Epithelial cell of proximal tubule (primary cell): ENCODE results near the gene MPG. TPM values are rescaled to one million over a fixed set of nuclear protein-coding genes. Genes with fewer than 3 reads are reported as not detected.
A peak's percentile ranks its signal among the peaks of the same experiment; 100 is the strongest.

ENCODE experiments used
- DNase-seq: peaks from one replicate; pipeline ENCODE4 v3.0.0-alpha.2; 2011; ENCODE audit warnings: low read depth
- H3K4me3 ChIP-seq: 2 replicates; pipeline ENCODE4 v1.5.1; 2011; ENCODE audit warnings: low read depth, mild to moderate bottlenecking, low read length
- CTCF ChIP-seq: conservative IDR thresholded peaks from 2 replicates; pipeline ENCODE4 v1.5.1; 2012; ENCODE audit warnings: low read depth, mild to moderate bottlenecking, low read length
- total RNA-seq: library from RNA; depleted of rRNA; stranded (reverse); fragments of >200 nt; gene quantifications from 2 replicates; pipeline ENCODE4 v1.2.3, GENCODE V29; 2015

Gene MPG
- total RNA-seq, 1 donor from 2014 or later, result 92.8 TPM

GRCh38 chr16:106623-107324 is 28.7 kb downstream of the MPG start:
- DNase-seq, result peak; percentile 19
- peak; percentile 85 for TF ChIP-seq CTCF
- H3K4me3 ChIP-seq, result no peak overlapping the region

- H3K4me3 ChIP-seq, result no peak overlapping the region
- DNase-seq, result no peak
- no peak for TF ChIP-seq CTCF
Measured at GRCh38 chr16:112153-112840, 34.3 kb downstream of the MPG start.

- no peak overlapping the region for H3K4me3 ChIP-seq
- TF ChIP-seq CTCF, result no peak
- DNase-seq, result no peak
Measured at GRCh38 chr16:114327-114726, 36.3 kb downstream of the MPG start.

GRCh38 chr16:116015-116414 is 38.0 kb downstream of the MPG start:
- TF ChIP-seq CTCF, result no peak
- no peak overlapping the region for H3K4me3 ChIP-seq
- no peak for DNase-seq

GRCh38 chr16:117379-118365 is 39.6 kb downstream of the MPG start:
- H3K4me3 ChIP-seq, result no peak overlapping the region
- no peak for DNase-seq
- TF ChIP-seq CTCF, result peak; percentile 83

GRCh38 chr16:118857-119256 is 40.8 kb downstream of the MPG start:
- no peak for TF ChIP-seq CTCF
- DNase-seq, result no peak
- no peak overlapping the region for H3K4me3 ChIP-seq
